SU-DHL-6 (cell line): ENCODE measurements around the gene TP73.

Experiments
- H2AFZ ChIP-seq: fragments of 200-600 bp; sonication (generic); 2 replicates; pipeline ENCODE4 v1.6.1; 2014; ENCODE audit warnings: low read depth, mild to moderate bottlenecking, moderate library complexity, mixed read lengths, antibody characterized with exemption, low read length; ENCODE audit not compliant: severe bottlenecking
- H3F3A ChIP-seq: fragments of 200-600 bp; shearing (Covaris generic); 2 replicates; pipeline ENCODE4 v1.6.0; 2016; ENCODE audit warnings: antibody characterized with exemption, mild to moderate bottlenecking; ENCODE audit not compliant: insufficient read depth
- H3K27ac ChIP-seq: fragments of 200-600 bp; sonication (generic); 2 replicates; pipeline ENCODE4 v1.5.1; 2016; ENCODE audit warnings: low read depth, mild to moderate bottlenecking, low read length, moderate library complexity, mixed read lengths
- H3K27me3 ChIP-seq: fragments of 200-600 bp; sonication (generic), shearing (Covaris generic); 2 replicates; pipeline ENCODE4 v1.6.0; 2014; ENCODE audit warnings: mild to moderate bottlenecking, low read length
- H3K36me3 ChIP-seq: fragments of 200-600 bp; sonication (generic); 2 replicates; pipeline ENCODE4 v1.6.1; 2014; ENCODE audit warnings: mild to moderate bottlenecking, low read length, mixed read lengths
- H3K4me2 ChIP-seq: fragments of 300-600, 200-600 bp; shearing (Covaris generic), sonication (generic); 2 replicates; pipeline ENCODE4 v1.6.0; 2014; ENCODE audit warnings: low read length, low read depth, mild to moderate bottlenecking; ENCODE audit not compliant: poor library complexity, severe bottlenecking
- H3K4me3 ChIP-seq: fragments of 200-600 bp; sonication (generic); 2 replicates; pipeline ENCODE4 v1.5.1; 2014; ENCODE audit warnings: antibody characterized with exemption, low read length, mild to moderate bottlenecking, mixed read lengths; ENCODE audit not compliant: insufficient read depth, poor library complexity, severe bottlenecking
- H3K79me2 ChIP-seq: fragments of 200-600 bp; sonication (generic); 2 replicates; pipeline ENCODE4 v1.6.1; 2014; ENCODE audit warnings: mild to moderate bottlenecking, low read length, moderate library complexity; ENCODE audit not compliant: insufficient read depth
- H3K9ac ChIP-seq: fragments of 200-600 bp; sonication (generic); 2 replicates; pipeline ENCODE4 v1.7.0; 2014; ENCODE audit warnings: mild to moderate bottlenecking, low read length
- H3K9me2 ChIP-seq: fragments of 200-600 bp; sonication (generic); replicated peaks from 2 replicates; pipeline ENCODE4 v1.6.1; 2014; ENCODE audit warnings: low read length; ENCODE audit not compliant: insufficient read depth
- H3K9me3 ChIP-seq: fragments of 200-600 bp; sonication (generic); 2 replicates; pipeline ENCODE4 v1.6.1; 2014; ENCODE audit warnings: low read length, mixed read lengths; ENCODE audit not compliant: insufficient read depth
- H4K20me1 ChIP-seq: fragments of 200-600 bp; sonication (generic); 2 replicates; pipeline ENCODE4 v1.6.1; 2014; ENCODE audit warnings: low read depth, mild to moderate bottlenecking, antibody characterized with exemption, low read length, moderate library complexity, mixed read lengths
- CTCF ChIP-seq: fragments of 200-600 bp; sonication (generic); IDR thresholded peaks from one replicate; pipeline ENCODE4 v1.5.1; 2017; ENCODE audit warnings: antibody characterized with exemption, mild to moderate bottlenecking, low read length, moderate library complexity; ENCODE audit not compliant: insufficient read depth, poor library complexity, severe bottlenecking
- EZH2phosphoT487 ChIP-seq: fragments of 200-600 bp; sonication (generic), shearing (Covaris generic); conservative IDR thresholded peaks from 2 replicates; pipeline ENCODE4 v1.6.1; 2018; ENCODE audit warnings: mild to moderate bottlenecking, antibody characterized with exemption, low read length, moderate library complexity, mixed read lengths

Gene TP73

DNA sequence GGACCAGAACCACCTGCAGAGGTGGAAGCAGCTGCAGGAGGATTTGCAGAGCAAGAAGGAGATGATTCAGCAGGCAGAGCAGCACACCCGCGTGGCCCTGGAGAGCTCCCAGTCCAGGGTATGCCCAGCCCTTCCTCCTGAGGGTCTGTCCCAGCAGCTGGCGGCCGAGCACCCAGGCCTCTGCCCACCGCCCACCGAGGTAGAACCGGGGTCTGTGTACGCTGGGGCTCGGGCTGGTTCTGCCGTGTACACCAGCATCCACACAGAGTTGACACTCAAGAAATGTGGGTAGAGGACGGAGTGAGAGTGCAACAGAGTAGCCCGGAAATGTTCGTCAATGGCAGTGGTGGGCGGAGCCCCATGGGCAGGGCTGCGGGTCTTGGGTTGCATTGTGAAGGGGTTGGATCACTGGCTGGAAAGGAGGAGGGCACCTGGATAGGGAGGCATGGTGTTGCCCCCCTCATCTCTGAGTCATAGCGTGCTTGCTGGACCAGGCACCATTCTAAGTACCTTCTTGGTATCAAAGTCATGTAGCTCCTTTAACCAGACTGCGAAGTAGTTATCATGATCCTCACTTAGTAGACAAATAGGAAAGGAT lies 115.1 kb downstream of the TP73 start:
- no peaks in the 10 kb centered on the region for H3K79me2 ChIP-seq
- no peak overlapping the region for H3K4me3 ChIP-seq
- H3K36me3 ChIP-seq, result no peaks in the 10 kb centered on the region
- no peaks in the 10 kb centered on the region for H3K27me3 ChIP-seq
- H3K4me2 ChIP-seq, result no peak overlapping the region
- H3K9me2 ChIP-seq, result no peaks in the 10 kb centered on the region
- no peaks in the 10 kb centered on the region for H4K20me1 ChIP-seq
- no peak overlapping the region for H2AFZ ChIP-seq
- TF ChIP-seq EZH2phosphoT487 (no peak), CTCF (no peak)
- H3K27ac ChIP-seq, result no peak overlapping the region
- no peak overlapping the region for H3K9ac ChIP-seq
- H3K9me3 ChIP-seq, result no peaks in the 10 kb centered on the region
- H3F3A ChIP-seq, result no peaks in the 10 kb centered on the region

DNA sequence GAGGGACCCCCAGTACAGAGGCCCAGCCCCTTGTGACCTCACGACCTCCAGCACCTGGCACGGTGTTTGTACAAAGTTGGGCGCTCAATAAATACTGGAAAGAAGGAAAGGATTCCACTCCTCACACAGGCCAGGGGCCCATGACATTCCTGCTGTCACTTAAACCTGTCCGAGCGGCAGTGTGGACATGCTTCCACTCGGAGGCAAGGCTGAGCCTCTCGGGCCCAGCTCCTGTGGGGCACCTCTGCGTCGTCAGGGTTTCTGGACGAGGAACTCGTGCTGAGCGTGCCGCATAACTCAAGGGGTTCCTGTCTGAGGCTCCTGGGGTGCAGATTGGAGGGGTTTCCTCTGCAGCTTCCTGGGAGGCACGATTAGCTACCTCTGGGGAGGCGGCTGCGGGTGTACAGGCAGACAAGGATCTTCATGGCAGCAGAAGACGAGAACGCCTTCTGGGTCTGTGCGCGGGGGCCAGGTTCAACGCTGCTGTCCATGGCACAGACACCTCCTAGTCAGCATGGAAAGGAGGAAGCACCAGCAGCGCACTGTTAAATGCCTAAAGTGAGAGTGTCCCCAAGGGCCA lies 116.6 kb downstream of the TP73 start:
- Histone ChIP-seq H3K9me2 (no peaks in the 10 kb centered on the region), H3K9me3 (no peaks in the 10 kb centered on the region), H2AFZ (no peak overlapping the region), H3K4me2 (no peak overlapping the region), H3K9ac (no peak overlapping the region), H3K27me3 (no peaks in the 10 kb centered on the region), H3K27ac (no peak overlapping the region), H3F3A (no peaks in the 10 kb centered on the region), H4K20me1 (no peaks in the 10 kb centered on the region), H3K79me2 (no peaks in the 10 kb centered on the region), H3K36me3 (no peaks in the 10 kb centered on the region), H3K4me3 (no peak overlapping the region)
- TF ChIP-seq EZH2phosphoT487 (no peak), CTCF (no peak)

DNA sequence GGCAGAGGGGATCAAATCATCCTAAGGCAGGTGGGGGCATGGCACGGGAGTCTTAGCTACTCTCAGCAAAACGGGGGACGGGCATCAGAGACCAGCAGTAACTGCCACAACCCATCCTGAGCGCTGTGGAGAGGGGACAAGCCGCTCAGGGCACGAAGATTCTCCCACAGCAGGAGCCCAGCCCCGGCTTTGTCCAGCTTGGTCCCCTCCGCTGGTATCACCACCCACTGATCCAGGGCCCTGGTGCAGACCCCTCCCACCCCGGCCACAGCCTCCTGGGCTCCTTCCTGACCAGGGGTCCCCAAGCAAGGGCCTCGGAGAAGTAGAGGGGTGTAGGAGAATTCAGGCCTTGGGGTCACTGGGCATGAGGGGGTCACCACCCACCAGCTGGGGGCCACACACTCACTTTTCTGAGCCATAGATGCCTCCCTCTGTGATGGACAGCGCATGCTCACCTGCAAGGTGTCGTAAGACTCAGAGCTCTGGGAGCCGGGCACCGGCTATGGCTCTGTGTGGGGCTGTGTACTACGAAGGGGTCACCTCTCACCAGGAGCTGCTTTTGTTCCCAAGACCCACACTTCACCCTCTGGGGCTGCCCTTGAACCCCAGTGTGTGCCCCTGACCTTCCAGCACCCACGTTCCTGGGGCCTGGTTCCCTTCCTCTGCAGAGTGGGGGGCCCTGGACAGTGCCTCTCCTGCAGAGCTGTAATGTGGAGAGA lies 117.9 kb downstream of the TP73 start:
- TF ChIP-seq CTCF, result no peak
- no peak for TF ChIP-seq EZH2phosphoT487
- H3K4me2 ChIP-seq, result no peak overlapping the region
- no peaks in the 10 kb centered on the region for H4K20me1 ChIP-seq

More for the DNA sequence above, 117.9 kb downstream of the TP73 start:
- Histone ChIP-seq H3K9ac (no peak overlapping the region), H3K79me2 (no peaks in the 10 kb centered on the region), H3K27me3 (no peaks in the 10 kb centered on the region), H3F3A (no peaks in the 10 kb centered on the region), H3K4me3 (no peak overlapping the region), H3K36me3 (no peaks in the 10 kb centered on the region), H3K27ac (no peak overlapping the region), H3K9me3 (no peaks in the 10 kb centered on the region), H3K9me2 (no peaks in the 10 kb centered on the region), H2AFZ (no peak overlapping the region)
